HepG2 (cell line): ENCODE data around the gene WNK2.

Experiments
- EHMT2 ChIP-seq: fragments of 200-600 bp; sonication (generic); IDR thresholded peaks from 2 replicates; pipeline ENCODE4 v1.7.0; 2017; ENCODE audit warnings: antibody characterized with exemption, low read depth, low read length, borderline replicate concordance
- HES4 ChIP-seq: sonication (generic); formaldehyde crosslinking; IDR thresholded peaks from 2 replicates; pipeline ENCODE4 v1.9.0; 2021; ENCODE audit warnings: mild to moderate bottlenecking, missing genetic modification reagents, borderline replicate concordance
- NCOA5 ChIP-seq: sonication (generic); formaldehyde crosslinking; IDR thresholded peaks from 2 replicates; pipeline ENCODE4 v1.4.0; 2020; ENCODE audit warnings: missing genetic modification reagents
- ZNF24 ChIP-seq: fragments of 450-650 bp; IDR thresholded peaks from 2 replicates; pipeline ENCODE4 v1.6.1; 2017; ENCODE audit warnings: antibody characterized with exemption, mild to moderate bottlenecking
- TF ChIP-seq, protein P1 (sequence below): sonication (generic); formaldehyde crosslinking; IDR thresholded peaks from 2 replicates; pipeline ENCODE4 v1.5.0; 2020; ENCODE audit warnings: mild to moderate bottlenecking, missing genetic modification reagents, moderate library complexity

DNA sequence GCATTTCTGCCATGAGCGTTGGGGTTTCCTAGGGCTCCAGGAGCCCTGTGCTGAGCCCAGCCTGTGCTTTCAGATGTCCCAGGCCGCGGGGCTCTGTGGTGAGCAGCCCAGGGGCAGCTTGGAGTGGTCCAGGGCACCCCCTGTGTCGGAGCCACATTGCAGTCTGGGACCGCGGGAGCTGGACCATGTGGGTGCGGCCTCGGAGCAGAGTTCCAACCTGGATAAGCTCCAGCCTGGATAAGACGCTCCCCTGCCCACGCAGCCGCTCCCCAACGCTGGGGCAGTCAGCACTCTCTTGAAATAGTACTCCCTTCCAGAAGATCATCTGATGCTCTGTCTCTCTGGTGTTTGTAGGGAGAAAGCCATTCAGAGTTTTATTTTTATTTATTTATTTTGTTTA lies 111.1 kb downstream of the WNK2 start:
- TF ChIP-seq, protein P1, sequence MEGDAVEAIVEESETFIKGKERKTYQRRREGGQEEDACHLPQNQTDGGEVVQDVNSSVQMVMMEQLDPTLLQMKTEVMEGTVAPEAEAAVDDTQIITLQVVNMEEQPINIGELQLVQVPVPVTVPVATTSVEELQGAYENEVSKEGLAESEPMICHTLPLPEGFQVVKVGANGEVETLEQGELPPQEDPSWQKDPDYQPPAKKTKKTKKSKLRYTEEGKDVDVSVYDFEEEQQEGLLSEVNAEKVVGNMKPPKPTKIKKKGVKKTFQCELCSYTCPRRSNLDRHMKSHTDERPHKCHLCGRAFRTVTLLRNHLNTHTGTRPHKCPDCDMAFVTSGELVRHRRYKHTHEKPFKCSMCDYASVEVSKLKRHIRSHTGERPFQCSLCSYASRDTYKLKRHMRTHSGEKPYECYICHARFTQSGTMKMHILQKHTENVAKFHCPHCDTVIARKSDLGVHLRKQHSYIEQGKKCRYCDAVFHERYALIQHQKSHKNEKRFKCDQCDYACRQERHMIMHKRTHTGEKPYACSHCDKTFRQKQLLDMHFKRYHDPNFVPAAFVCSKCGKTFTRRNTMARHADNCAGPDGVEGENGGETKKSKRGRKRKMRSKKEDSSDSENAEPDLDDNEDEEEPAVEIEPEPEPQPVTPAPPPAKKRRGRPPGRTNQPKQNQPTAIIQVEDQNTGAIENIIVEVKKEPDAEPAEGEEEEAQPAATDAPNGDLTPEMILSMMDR, result no peak
- TF ChIP-seq NCOA5, result no peak
- TF ChIP-seq HES4 (CRISPR knock-in tag), result no peak
- TF ChIP-seq EHMT2, result no peak
- TF ChIP-seq ZNF24, result no peak
